ENCODE data around the gene SCUBE1. TPM values are rescaled to one million over a fixed set of nuclear protein-coding genes. Genes with fewer than 3 reads are reported as not detected.

Gene SCUBE1
- polyA plus RNA-seq, 1 of the 3 experiments (the other 2 are of a cell fraction), result 0.56 TPM

DNA sequence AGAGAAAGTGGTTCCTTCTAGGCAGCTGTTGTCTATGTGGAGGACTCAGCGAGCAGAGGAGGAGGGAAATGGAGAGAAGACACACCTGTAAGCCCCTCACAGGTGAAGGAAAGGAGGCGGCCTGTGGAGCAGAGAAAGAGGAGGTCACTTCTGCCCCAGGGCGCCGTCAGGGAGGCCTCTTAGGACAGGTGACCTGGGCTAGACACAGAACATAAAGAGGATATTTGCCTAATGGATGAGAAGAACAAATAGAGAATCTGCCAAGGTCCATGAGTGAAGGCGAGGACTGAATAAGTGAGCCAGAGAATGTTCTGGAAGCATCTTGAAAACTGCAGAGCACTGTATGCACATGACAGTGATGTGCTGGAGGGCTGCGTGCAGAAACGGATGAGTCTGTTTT, 2.2 kb upstream of the SCUBE1 start:
- WGBS (ENCODE audit: low lambda C conversion rate), result 82% methylated on average over 6 of the region's 7 CpGs
- no peak overlapping the region for H3K9ac ChIP-seq

More for the DNA sequence above, 2.2 kb upstream of the SCUBE1 start:
- Histone ChIP-seq H3K4me1 (ENCODE audit: control insufficient read depth in 1 of 2, insufficient read depth in 2 of 2, low read depth in 1 of 2, low read length in 1 of 2) (peaks cover 0 to 6% of the 10 kb centered on the region in 2 experiments; a peak in 1 of 4 replicates), H3K36me3 (replicated peaks in 1 of 2; ENCODE audit: control insufficient read depth in 1 of 2, insufficient read depth in 2 of 2, low read length in 1 of 2) (no peaks in the 10 kb centered on the region), H3F3A (replicated peaks; ENCODE audit: insufficient read depth) (no peaks in the 10 kb centered on the region), H3K9me2 (no peaks in the 10 kb centered on the region), H2AFZ (ENCODE audit: low read depth) (no peak overlapping the region), H3K27ac (ENCODE audit: low read depth in 2 of 2, low read length in 1 of 2) (no peak overlapping the region), H4K20me1 (ENCODE audit: insufficient read depth) (no peaks in the 10 kb centered on the region), H3K79me2 (ENCODE audit: insufficient read depth) (no peaks in the 10 kb centered on the region), H3K27me3 (ENCODE audit: insufficient read depth) (no peaks in the 10 kb centered on the region), H3K9me3 (no peaks in the 10 kb centered on the region), H3K4me3 (ENCODE audit: low read depth in 2 of 2, low read length in 1 of 2) (no peak overlapping the region), H3K4me2 (no peak overlapping the region)
- ChIA-PET POLR2A (no interaction called here), CTCF (interaction anchor here (1.1 to 5.6 kb wide), 20 partner anchors 8 to 160 kb away, joined by 3 to 207 read pairs (median 10); no protein-coding TSS in a partner anchor)
- DNase-seq, result no peak
- TF ChIP-seq RFX5 (IDR thresholded peaks at IDR 0.05; ENCODE audit: low read length) (no peak), MEF2A (IDR thresholded peaks at IDR 0.05; ENCODE audit: borderline replicate concordance, low read depth) (no peak), FOSL2 (IDR thresholded peaks at IDR 0.05; ENCODE audit: borderline replicate concordance, low read depth) (no peak), SMC3 (IDR thresholded peaks at IDR 0.05; ENCODE audit: low read depth, low read length) (no peak), CHD2 (IDR thresholded peaks at IDR 0.05; ENCODE audit: low read length, partially characterized antibody) (no peak), FOXJ3 (CRISPR knock-in tag; IDR thresholded peaks at IDR 0.05) (no peak), TAF1 (IDR thresholded peaks at IDR 0.05; ENCODE audit: borderline replicate concordance, low read depth, low read length) (no peak), RCOR1 (IDR thresholded peaks at IDR 0.05; ENCODE audit: low read length) (no peak), RXRA (IDR thresholded peaks at IDR 0.05; ENCODE audit: borderline replicate concordance, low read depth) (no peak), NFIC (IDR thresholded peaks at IDR 0.05; ENCODE audit: borderline replicate concordance) (no peak), GATA2 (CRISPR knock-in tag; IDR thresholded peaks at IDR 0.05) (no peak), TEAD4 (IDR thresholded peaks at IDR 0.05; ENCODE audit: borderline replicate concordance, insufficient read depth) (no peak), POLR2AphosphoS5 (IDR thresholded peaks at IDR 0.05; ENCODE audit: low read depth, low read length) (no peak)
- TF ChIP-seq, protein P1, sequence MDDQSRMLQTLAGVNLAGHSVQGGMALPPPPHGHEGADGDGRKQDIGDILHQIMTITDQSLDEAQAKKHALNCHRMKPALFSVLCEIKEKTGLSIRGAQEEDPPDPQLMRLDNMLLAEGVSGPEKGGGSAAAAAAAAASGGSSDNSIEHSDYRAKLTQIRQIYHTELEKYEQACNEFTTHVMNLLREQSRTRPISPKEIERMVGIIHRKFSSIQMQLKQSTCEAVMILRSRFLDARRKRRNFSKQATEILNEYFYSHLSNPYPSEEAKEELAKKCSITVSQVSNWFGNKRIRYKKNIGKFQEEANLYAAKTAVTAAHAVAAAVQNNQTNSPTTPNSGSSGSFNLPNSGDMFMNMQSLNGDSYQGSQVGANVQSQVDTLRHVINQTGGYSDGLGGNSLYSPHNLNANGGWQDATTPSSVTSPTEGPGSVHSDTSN (IDR thresholded peaks at IDR 0.05), result no peak
- TF ChIP-seq, protein P2, sequence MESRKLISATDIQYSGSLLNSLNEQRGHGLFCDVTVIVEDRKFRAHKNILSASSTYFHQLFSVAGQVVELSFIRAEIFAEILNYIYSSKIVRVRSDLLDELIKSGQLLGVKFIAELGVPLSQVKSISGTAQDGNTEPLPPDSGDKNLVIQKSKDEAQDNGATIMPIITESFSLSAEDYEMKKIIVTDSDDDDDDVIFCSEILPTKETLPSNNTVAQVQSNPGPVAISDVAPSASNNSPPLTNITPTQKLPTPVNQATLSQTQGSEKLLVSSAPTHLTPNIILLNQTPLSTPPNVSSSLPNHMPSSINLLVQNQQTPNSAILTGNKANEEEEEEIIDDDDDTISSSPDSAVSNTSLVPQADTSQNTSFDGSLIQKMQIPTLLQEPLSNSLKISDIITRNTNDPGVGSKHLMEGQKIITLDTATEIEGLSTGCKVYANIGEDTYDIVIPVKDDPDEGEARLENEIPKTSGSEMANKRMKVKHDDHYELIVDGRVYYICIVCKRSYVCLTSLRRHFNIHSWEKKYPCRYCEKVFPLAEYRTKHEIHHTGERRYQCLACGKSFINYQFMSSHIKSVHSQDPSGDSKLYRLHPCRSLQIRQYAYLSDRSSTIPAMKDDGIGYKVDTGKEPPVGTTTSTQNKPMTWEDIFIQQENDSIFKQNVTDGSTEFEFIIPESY (IDR thresholded peaks at IDR 0.05; ENCODE audit: borderline replicate concordance, low read depth), result no peak
- TF ChIP-seq, protein P3, sequence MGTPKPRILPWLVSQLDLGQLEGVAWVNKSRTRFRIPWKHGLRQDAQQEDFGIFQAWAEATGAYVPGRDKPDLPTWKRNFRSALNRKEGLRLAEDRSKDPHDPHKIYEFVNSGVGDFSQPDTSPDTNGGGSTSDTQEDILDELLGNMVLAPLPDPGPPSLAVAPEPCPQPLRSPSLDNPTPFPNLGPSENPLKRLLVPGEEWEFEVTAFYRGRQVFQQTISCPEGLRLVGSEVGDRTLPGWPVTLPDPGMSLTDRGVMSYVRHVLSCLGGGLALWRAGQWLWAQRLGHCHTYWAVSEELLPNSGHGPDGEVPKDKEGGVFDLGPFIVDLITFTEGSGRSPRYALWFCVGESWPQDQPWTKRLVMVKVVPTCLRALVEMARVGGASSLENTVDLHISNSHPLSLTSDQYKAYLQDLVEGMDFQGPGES (IDR thresholded peaks at IDR 0.05; ENCODE audit: low read depth, low read length), result no peak
- TF ChIP-seq, protein P4, sequence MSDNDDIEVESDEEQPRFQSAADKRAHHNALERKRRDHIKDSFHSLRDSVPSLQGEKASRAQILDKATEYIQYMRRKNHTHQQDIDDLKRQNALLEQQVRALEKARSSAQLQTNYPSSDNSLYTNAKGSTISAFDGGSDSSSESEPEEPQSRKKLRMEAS (IDR thresholded peaks at IDR 0.05; ENCODE audit: low read depth), result no peak
- TF ChIP-seq, protein P5, sequence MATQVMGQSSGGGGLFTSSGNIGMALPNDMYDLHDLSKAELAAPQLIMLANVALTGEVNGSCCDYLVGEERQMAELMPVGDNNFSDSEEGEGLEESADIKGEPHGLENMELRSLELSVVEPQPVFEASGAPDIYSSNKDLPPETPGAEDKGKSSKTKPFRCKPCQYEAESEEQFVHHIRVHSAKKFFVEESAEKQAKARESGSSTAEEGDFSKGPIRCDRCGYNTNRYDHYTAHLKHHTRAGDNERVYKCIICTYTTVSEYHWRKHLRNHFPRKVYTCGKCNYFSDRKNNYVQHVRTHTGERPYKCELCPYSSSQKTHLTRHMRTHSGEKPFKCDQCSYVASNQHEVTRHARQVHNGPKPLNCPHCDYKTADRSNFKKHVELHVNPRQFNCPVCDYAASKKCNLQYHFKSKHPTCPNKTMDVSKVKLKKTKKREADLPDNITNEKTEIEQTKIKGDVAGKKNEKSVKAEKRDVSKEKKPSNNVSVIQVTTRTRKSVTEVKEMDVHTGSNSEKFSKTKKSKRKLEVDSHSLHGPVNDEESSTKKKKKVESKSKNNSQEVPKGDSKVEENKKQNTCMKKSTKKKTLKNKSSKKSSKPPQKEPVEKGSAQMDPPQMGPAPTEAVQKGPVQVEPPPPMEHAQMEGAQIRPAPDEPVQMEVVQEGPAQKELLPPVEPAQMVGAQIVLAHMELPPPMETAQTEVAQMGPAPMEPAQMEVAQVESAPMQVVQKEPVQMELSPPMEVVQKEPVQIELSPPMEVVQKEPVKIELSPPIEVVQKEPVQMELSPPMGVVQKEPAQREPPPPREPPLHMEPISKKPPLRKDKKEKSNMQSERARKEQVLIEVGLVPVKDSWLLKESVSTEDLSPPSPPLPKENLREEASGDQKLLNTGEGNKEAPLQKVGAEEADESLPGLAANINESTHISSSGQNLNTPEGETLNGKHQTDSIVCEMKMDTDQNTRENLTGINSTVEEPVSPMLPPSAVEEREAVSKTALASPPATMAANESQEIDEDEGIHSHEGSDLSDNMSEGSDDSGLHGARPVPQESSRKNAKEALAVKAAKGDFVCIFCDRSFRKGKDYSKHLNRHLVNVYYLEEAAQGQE (IDR thresholded peaks at IDR 0.05; ENCODE audit: low read depth, low read length), result no peak
- TF ChIP-seq, protein P6, sequence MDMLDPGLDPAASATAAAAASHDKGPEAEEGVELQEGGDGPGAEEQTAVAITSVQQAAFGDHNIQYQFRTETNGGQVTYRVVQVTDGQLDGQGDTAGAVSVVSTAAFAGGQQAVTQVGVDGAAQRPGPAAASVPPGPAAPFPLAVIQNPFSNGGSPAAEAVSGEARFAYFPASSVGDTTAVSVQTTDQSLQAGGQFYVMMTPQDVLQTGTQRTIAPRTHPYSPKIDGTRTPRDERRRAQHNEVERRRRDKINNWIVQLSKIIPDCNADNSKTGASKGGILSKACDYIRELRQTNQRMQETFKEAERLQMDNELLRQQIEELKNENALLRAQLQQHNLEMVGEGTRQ (IDR thresholded peaks at IDR 0.05; ENCODE audit: borderline replicate concordance, low read depth, low read length), result no peak

Measured in SK-N-SH (cell line).